Aorta (tissue), 5 donors: ENCODE data around the gene SOX5. TPM values are rescaled to one million over a fixed set of nuclear protein-coding genes. Genes with fewer than 3 reads are reported as not detected.
"Not testable (repeated sequence)": the region's sequence is repeated elsewhere in the genome, so short reads cannot be mapped to it uniquely, and the experiment has no call there.

Experiments
- ATAC-seq: fragments of 200-7000 bp; cut with Tn5 transposase; one replicate; pipeline ENCODE4 v1.9.1; 2022; ENCODE audit warnings: moderate library complexity; ENCODE audit not compliant: low FRiP score
- DNase-seq, 2 donors: peaks; one replicate each; pipeline ENCODE4 v3.0.0-alpha.2; 2020
- H3K27ac ChIP-seq, 2 donors: one replicate each; pipeline ENCODE4 v1.5.1; 2013; ENCODE audit warnings: low read length in 2 of 2, mild to moderate bottlenecking in 2 of 2, moderate library complexity in 2 of 2, control low read depth in 1 of 2, inconsistent platforms in 1 of 2, low read depth in 1 of 2
- H3K27me3 ChIP-seq, 2 donors: one replicate each; pipeline ENCODE4 v1.6.1; 2013; ENCODE audit warnings: control low read depth in 1 of 2, low read length in 1 of 2, mild to moderate bottlenecking in 1 of 2, moderate library complexity in 1 of 2; ENCODE audit not compliant: insufficient read depth in 2 of 2, control insufficient read depth in 1 of 2
- H3K36me3 ChIP-seq, 2 donors: one replicate each; pipeline ENCODE4 v1.6.1; 2013; ENCODE audit warnings: control low read depth in 1 of 2, low read length in 1 of 2, mild to moderate bottlenecking in 1 of 2; ENCODE audit not compliant: insufficient read depth in 2 of 2, control insufficient read depth in 1 of 2
- H3K4me1 ChIP-seq, 2 donors: one replicate each; pipeline ENCODE4 v1.6.1; 2013; ENCODE audit warnings: low read length in 2 of 2, control low read depth in 1 of 2, mild to moderate bottlenecking in 1 of 2, moderate library complexity in 1 of 2; ENCODE audit not compliant: insufficient read depth in 2 of 2, control insufficient read depth in 1 of 2
- H3K4me3 ChIP-seq, 2 donors: one replicate each; pipeline ENCODE4 v1.5.1; 2013; ENCODE audit warnings: low read length in 2 of 2, control low read depth in 1 of 2, mild to moderate bottlenecking in 1 of 2
- H3K9me3 ChIP-seq: one replicate; pipeline ENCODE4 v1.6.1; 2013; ENCODE audit warnings: mild to moderate bottlenecking, low read length; ENCODE audit not compliant: control insufficient read depth
- WGBS, 2 donors: extraction: QIAGEN DNeasy Blood & Tissue Kit; methylation state at CpG; one replicate each; pipeline ENCODE4 v1.1.7; 2013; 5-methylcytosine and 5-hydroxymethylcytosine counted together
- intact Hi-C, 2 donors: fragments of 100-400 bp; cut with DNase I; formaldehyde crosslinking; loops; one replicate each; pipeline versions ENCODE4 v1.14.2 to v1.15.0; 2022
- polyA plus RNA-seq, 2 donors: library from polyadenylated mRNA; stranded (reverse); fragments of 200-250 nt; gene quantifications; one replicate each; pipeline ENCODE4 v1.2.3, GENCODE V29; 2013
- total RNA-seq, 2 donors: library from RNA; stranded (reverse); fragmentation: NEBNext Ultra II Directional; extraction: Animal tissue kit (Norgen Biotek cat#: 25700); gene quantifications; one replicate each; pipeline ENCODE4 v1.2.1, GENCODE V29; 2021
- donor health status: healthy with polysubstance abuse.
- donor health status: Bipolar disorder and iron deficiency.
- donor health status: DM: no; HTN: no; CAD: no.
- donor health status: DM: no; HTN: no; CAD: no.
- donor health status: DM: yes; HTN: yes; CAD: no.

Gene SOX5
- total and polyA plus RNA-seq, 4 donors = 2.1 to 58.3 (median 29.2) TPM

GRCh38 chr12:23876618-23877017, 72.9 kb downstream of the SOX5 start:
- H3K27ac ChIP-seq, ATAC-seq, H3K27me3 ChIP-seq, H3K9me3 ChIP-seq, intact Hi-C loops, H3K4me1 ChIP-seq, H3K36me3 ChIP-seq, H3K4me3 ChIP-seq, DNase-seq: not testable (repeated sequence)
- 80 to 90% methylated on average over 1 of the region's 1 CpG for WGBS, 2 donors

DNA sequence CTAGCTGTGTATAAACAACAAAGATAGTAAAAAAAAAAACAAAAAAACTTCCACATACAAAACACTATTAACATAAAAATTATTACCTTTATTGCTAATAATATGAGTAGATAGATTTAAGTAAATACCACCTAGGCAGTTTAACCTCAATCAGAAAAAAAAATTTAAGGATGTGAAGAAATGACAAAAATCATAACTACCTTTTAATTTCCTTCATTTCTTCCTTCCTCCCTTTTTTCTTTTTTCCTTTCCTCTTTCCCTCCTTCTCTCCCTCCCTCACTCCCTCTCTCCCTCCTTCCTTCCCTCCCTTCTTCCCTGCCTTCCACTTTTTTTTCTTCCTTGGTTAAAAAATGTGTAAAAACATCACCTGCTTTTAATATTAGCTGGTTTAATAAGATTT, 81.7 kb downstream of the SOX5 start:
- intact Hi-C loops = no loop called here

GRCh38 chr12:23862701-23863100, 86.8 kb downstream of the SOX5 start:
- intact Hi-C loops = no loop called here
- Histone ChIP-seq H3K4me3 (no peak overlapping the region), H3K4me1 (no peaks in the 10 kb centered on the region), H3K27ac (no peak overlapping the region), H3K36me3 (no peaks in the 10 kb centered on the region), H3K9me3 (peaks cover 2% of the 10 kb centered on the region), H3K27me3 (no peaks in the 10 kb centered on the region)
- ATAC-seq (no peak), DNase-seq (no peak)
- 87 to 95% methylated on average over 3 of the region's 3 CpGs for WGBS, 2 donors

More for the DNA sequence above, 81.7 kb downstream of the SOX5 start:
- H3K27me3 ChIP-seq = no peaks in the 10 kb centered on the region
- no peak overlapping the region for H3K27ac ChIP-seq
- no peaks in the 10 kb centered on the region for H3K9me3 ChIP-seq
- DNase-seq = no peak
- no peak for ATAC-seq
- no peaks in the 10 kb centered on the region for H3K4me1 ChIP-seq
- no peak overlapping the region for H3K4me3 ChIP-seq
- no peaks in the 10 kb centered on the region for H3K36me3 ChIP-seq

GRCh38 chr12:23860019-23860418, 89.5 kb downstream of the SOX5 start:
- no peak for ATAC-seq
- intact Hi-C loops = no loop called here
- H3K4me3 ChIP-seq = no peak overlapping the region
- 74 to 100% methylated on average over 1 of the region's 1 CpG for WGBS, 2 donors
- DNase-seq = no peak
- no peaks in the 10 kb centered on the region for H3K4me1 ChIP-seq
- peaks cover 2% of the 10 kb centered on the region for H3K9me3 ChIP-seq
- no peak overlapping the region for H3K27ac ChIP-seq
- H3K27me3 ChIP-seq = no peaks in the 10 kb centered on the region
- no peaks in the 10 kb centered on the region for H3K36me3 ChIP-seq

- no peak overlapping the region for H3K27ac ChIP-seq
These were observed 92.3 kb downstream of the SOX5 start for GRCh38 chr12:23857178-23857577.

DNA sequence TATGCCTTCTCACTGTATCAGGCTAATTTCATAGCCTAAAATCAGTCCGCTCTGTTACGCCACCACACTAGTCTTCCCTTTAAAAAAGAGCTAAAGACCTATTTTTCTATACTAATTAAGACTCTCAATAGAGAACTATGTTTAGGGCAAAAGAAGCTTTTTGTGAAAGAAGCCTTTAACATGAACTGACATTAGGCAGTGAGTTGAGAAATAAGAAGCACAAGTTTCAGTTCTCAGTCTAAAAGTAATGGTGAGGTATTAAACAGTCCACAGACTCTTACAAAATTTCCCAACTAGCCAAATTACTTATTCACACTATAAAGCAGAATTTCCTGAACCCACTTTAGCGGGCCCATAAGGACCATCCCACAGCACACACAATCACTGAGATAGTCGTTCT, 93.7 kb downstream of the SOX5 start:
- WGBS, 2 donors = 72% methylated on average over 4 of the region's 4 CpGs
- Histone ChIP-seq H3K9me3 (peaks cover 2% of the 10 kb centered on the region), H3K27me3 (no peaks in the 10 kb centered on the region), H3K27ac (no peak overlapping the region), H3K4me3 (no peak overlapping the region), H3K4me1 (no peaks in the 10 kb centered on the region), H3K36me3 (no peaks in the 10 kb centered on the region)
- DNase-seq (no peak), ATAC-seq (no peak)
- intact Hi-C loops = no loop called here

More at GRCh38 chr12:23857178-23857577, 92.3 kb downstream of the SOX5 start:
- Histone ChIP-seq H3K4me1 (no peaks in the 10 kb centered on the region), H3K9me3 (peaks cover 2% of the 10 kb centered on the region), H3K4me3 (no peak overlapping the region), H3K36me3 (no peaks in the 10 kb centered on the region), H3K27me3 (no peaks in the 10 kb centered on the region)
- ATAC-seq = no peak
- no peak for DNase-seq
- intact Hi-C loops = no loop called here

- no peak for ATAC-seq
- intact Hi-C loops = no loop called here
These were observed 94.9 kb downstream of the SOX5 start for GRCh38 chr12:23854598-23854997.

DNA sequence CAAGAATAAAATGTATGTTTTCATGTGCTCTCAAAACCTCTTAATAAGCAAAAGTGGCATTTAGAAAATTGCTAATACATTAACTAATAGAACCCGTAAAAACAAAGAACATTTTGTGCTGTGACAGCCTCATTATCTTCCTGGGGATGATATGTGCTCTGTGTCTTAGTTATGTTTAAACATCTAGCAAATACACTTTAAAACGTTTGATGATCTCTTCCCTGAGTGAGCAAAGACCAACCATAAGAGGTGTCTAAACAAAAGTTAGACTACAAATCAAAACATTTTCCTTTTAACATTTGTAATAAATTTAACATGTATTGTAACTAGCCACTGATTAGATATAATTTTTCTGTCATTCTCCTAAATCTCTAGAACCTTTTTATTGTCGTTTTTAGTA, 95.8 kb downstream of the SOX5 start:
- Histone ChIP-seq H3K36me3 (no peaks in the 10 kb centered on the region), H3K27ac (no peak overlapping the region), H3K9me3 (no peaks in the 10 kb centered on the region), H3K27me3 (no peaks in the 10 kb centered on the region), H3K4me3 (no peak overlapping the region), H3K4me1 (no peaks in the 10 kb centered on the region)
- no peak for DNase-seq
- intact Hi-C loops = no loop called here
- ATAC-seq = no peak
- 82 to 85% methylated on average over 3 of the region's 3 CpGs for WGBS, 2 donors

More at GRCh38 chr12:23854598-23854997, 94.9 kb downstream of the SOX5 start:
- no peaks in the 10 kb centered on the region for H3K36me3 ChIP-seq
- no peak overlapping the region for H3K4me3 ChIP-seq
- DNase-seq = no peak
- no peaks in the 10 kb centered on the region for H3K27me3 ChIP-seq
- H3K9me3 ChIP-seq = peaks cover 2% of the 10 kb centered on the region
- H3K4me1 ChIP-seq = no peaks in the 10 kb centered on the region
- no peak overlapping the region for H3K27ac ChIP-seq

DNA sequence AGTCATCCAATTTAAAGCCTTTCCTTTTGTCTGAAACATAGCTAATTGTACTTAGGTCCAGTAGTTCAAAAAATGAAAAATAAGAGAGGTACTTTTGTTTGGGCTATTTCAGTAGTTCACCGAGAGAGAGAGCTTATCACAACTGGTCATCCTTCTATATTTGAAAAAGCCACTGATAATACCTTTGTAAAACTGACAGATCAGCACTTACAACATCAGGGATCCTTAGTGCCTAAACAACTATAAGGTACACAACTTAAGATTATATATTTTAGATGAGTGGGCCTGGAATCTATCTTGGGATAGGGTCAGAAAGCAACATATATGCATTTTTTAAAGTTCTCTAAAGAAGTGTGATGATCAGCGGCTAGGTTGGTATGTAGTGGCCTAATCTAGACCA, 97.9 kb downstream of the SOX5 start:
- Histone ChIP-seq H3K36me3 (no peaks in the 10 kb centered on the region), H3K9me3 (no peaks in the 10 kb centered on the region), H3K27ac (no peak overlapping the region), H3K4me1 (no peaks in the 10 kb centered on the region), H3K27me3 (no peaks in the 10 kb centered on the region), H3K4me3 (no peak overlapping the region)
- WGBS, 2 donors = 94 to 98% methylated on average over 2 of the region's 2 CpGs
- ATAC-seq (no peak), DNase-seq (no peak)
- intact Hi-C loops = no loop called here
